ENCODE data around the gene BLOC1S4.

Gene BLOC1S4

GRCh38 chr4:6692379-6692778 is 23.6 kb upstream of the BLOC1S4 start:
- DNase-seq (ENCODE audit: low read depth, low spot score) = no peak

DNA sequence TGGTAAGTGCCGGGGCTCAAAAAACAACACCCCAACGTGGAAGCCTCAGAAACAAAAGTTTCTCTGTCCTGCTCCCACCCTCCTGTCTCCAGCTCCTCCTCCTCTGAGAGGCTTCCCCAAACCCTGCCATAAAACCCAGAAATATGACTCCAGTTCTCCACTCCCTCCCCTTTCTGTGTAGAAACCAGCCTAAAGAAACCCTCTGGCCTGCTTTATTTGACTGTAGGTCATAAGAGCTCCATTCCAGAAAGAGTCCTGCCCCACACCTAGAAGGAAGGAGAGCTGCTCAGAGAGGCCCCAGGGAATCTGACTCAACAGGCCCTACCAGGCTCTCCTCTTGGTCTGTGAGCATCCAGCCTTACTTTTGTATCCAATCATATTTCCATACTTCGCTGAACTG is 23.2 kb upstream of the BLOC1S4 start:
- no peak for DNase-seq (ENCODE audit: low read depth, low spot score)

GRCh38 chr4:6693231-6694176 is 22.5 kb upstream of the BLOC1S4 start, which contains the start of gene S100P:
Gene S100P (plus strand): TSS chr4:6693878. CDS start chr4:6693933, 55 bp downstream.
- DNase-seq (ENCODE audit: low read depth, low spot score) = no peak

DNA sequence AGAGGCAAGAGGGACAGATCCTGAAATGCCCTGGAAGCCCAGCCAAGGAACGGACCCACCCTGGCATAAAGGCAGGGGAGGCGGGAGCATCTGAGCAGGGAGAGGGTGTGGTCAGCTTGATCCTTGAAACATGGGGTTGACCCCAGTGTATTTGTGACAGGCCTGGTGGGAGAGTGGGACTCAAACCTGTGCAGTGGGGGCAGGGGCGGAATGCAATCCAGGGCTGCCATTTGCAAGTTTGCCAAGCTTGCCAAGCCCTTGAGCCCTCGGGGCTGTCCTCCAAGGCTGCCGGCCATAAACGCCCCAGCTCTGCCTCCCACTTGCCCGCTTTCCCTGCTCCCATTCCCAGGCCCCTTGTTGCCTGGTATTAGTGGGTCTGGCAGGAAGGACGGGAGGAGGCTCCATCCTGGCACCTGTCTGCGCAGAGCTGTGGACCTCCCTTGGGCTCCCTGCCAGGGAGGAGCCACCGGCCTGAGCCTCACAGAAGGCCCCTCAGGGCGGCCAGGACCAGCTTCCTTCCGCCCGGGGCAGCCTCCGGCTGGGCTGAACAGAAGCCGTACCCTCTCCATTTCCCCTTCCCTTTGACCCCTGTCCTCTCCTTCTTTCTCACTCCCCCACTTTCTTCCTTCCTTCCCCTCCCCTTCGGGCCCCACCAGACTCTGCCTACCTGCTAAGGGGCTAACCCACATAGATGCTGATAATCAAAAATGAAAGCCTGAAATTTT is 21.6 kb upstream of the BLOC1S4 start:
- no peak for DNase-seq (ENCODE audit: low read depth, low spot score)

DNA sequence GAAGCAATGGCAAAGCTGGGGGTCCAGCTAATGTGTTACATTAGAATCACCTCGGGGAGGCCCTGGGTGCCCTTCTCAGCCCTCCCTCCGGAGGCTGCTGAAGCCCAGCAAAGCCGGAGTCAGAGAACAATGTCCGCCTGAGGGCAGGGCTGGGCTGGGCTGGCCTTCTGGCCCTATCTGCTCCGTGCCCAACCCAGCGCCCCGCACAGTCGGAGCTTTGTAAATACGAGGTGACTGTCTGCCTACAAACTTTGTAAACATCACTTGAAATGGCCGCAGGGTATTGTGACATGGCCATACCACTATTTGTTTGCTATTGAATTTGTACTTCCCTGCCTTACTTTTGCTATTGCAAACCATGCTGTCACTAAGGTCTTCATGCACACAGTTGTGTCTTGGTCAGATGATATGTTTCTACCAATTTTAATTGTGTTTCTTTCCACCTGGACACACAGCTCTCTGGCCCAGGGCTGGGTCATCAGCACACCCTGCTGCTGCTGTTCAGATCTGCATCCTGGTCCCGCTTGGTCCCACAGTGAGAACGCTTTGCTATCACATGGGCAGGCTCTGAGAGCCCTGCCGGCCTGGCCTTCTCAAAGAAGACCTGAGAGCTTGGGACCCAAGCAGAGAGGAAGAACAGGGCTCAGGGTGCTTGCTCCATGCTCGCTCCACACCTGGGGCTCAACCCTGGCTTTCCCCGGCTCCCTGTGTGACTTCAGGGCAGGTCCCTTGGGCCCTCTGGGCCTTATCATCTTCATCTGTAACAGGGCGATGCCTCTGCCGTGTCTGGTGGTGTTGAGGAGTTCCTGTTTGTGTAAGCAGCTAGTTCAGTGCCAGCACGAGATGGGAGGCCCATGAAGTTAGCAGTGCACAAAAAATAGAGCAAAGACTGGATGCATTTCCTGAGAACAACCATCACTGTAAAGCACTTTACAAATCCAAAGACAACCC is 20.0 kb upstream of the BLOC1S4 start:
- DNase-seq (ENCODE audit: low read depth, low spot score) = no peak

DNA sequence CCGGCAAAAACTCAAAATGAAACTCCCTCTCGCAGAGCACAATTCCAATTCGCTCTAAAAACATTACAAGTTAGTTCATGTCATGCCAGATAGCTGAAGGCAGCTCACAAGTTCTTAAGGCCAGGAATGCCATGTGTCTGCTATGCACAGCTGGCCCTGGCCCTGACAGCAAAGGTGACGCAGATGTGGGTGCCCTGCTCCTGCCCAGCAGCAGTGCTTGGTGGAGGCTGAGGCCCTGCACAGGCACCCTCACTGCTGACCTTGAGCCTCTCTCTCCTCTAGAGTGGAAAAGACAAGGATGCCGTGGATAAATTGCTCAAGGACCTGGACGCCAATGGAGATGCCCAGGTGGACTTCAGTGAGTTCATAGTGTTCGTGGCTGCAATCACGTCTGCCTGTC is 19.4 kb upstream of the BLOC1S4 start:
- no peak for DNase-seq (ENCODE audit: low read depth, low spot score)

- DNase-seq (ENCODE audit: low read depth, low spot score) = no peak
Measured at GRCh38 chr4:6697131-6697530, 18.8 kb upstream of the BLOC1S4 start.

DNA sequence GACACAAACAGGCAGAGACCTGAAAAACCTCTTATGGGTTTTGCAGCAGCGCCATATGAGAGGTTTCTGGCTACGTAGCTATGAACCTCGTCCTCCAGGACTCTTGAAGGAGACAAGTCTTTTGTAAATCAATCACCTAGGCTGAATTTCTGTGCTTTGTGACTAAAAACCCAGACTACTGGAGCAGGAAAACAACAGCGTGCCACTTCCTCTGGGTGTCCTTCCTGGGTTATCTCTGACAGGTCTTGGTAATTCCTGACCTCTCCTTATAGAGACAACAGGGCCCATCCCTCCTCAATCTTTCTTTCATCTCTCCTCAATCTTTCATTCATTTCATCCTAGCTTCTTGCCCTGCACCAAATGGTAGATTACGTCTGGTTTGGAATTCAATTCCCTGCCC is 16.6 kb upstream of the BLOC1S4 start:
- no peak for DNase-seq (ENCODE audit: low read depth, low spot score)

GRCh38 chr4:6699903-6700302 is 16.1 kb upstream of the BLOC1S4 start:
- no peak for DNase-seq (ENCODE audit: low read depth, low spot score)

DNA sequence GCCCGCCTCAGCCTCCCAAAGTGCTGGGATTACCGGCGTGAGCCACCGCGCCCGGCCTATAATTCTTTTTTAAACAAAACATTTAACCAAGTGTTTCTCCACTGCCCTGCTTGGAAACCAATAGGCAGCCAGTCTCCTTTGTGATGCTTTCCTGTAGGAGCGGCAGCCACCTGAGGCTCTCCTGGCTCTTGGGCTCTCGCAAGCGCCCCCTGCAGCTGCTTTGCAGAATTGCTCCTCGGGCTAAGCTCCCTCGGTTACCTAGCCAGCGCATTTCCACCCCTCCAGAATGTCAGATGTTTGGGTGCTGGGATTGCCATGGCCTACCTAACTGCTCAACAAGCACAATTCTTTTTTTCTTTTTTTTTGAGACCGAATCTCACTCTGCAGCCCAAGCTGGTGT is 14.6 kb upstream of the BLOC1S4 start:
- no peak for DNase-seq (ENCODE audit: low read depth, low spot score)

DNA sequence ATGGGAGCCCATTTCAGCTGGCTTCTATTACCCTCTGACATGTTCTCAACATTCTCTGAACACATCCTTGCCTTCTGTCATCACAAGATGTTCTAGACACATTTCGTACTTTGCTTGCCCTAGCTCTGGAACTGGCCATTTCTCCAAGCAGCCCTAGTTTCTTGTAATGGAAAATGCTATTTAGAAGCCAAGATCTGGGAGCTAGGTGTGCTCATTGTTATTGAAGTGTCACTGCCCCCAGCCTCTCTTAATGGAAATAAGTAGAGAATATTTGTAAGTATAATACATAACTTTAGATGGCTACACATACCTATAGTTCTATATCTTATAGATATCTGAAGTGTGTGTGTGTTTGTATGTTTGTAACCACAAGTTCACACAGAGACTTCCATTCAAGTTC is 13.2 kb upstream of the BLOC1S4 start:
- DNase-seq (ENCODE audit: low read depth, low spot score) = no peak

DNA sequence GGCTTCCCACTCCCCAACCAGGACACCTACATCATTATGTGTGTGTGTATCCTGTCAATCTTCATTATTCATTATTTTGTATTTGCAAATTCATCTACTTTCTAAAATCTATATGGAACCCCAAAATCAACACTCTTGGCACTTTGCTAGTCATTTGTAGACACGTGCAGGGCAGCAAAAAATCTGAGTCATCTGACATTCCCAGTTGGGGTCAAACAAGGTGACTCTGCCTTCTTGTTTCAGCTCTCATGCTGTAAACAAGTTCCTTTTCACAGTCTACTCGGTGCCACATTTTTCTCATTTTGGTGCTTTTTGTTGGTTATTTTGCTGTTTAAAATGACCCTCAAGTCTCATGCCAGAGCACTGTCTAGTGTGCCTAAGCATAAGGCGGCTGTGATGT is 12.2 kb upstream of the BLOC1S4 start:
- no peak for DNase-seq (ENCODE audit: low read depth, low spot score)

- DNase-seq (ENCODE audit: low read depth, low spot score) = peak; percentile 29
Measured at GRCh38 chr4:6705646-6706045, 10.3 kb upstream of the BLOC1S4 start.

DNA sequence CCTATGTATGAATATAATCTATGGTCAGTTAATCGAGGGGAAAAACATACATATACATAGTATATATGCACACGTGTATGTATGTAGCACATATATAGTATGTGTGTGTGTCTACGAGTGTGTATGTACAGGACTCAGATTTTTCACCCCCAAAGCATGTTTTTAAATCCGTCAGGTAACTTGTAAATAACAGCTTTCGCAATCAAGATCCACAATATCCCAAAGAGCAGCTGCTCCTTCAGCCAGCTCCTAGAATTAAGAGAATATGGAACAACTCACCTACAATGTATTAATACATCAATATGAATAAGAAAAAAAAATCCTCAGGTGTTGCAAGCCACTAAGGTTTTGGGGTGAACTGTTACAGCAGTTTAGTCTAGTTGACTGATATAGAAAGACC is 9.8 kb upstream of the BLOC1S4 start:
- DNase-seq (ENCODE audit: low read depth, low spot score) = no peak

GRCh38 chr4:6709230-6710114 is 6.5 kb upstream of the BLOC1S4 start, which contains the start of gene MRFAP1L1:
Gene MRFAP1L1 (minus strand): TSS chr4:6709865. CDS start chr4:6709629, 236 bp downstream.
- DNase-seq (ENCODE audit: low read depth, low spot score) = peak; percentile 98

DNA sequence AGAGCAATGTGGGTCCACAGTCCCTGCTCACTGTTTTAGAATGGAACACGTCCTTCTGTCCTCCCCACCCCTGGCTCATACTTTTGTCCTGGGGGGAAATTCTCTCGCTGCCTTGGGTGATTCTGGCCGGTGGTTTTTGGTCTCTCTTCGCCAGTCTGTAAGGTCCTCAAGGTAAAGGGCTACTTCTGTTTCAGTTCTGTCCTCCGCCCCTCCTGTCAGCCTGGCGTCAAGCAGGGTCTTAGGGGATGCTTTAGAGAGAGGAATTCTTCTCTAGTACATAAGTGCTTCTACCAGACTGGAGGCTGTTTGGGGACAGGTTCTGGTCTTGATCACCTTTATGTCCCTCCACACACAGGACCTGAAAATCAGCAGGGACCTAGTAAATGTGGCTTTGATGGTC is 5.7 kb upstream of the BLOC1S4 start:
- DNase-seq (ENCODE audit: low read depth, low spot score) = no peak

DNA sequence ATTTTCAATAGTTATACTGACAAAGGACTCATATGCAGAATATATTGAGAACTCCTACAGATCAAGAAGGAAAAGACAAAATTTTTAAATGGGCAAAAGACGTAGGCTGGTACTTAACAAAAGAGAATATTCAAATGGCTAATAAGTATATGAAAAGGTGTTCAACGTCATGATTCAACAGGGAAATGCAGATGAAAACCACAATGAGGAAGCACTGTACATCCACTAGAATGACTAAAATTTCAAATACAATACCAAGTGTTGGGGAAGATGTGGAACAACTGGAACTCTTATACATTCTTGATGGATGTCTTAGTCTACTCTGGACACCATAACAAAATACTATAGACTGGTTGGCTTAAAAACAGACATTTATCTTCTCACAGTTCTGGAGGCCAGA is 5.0 kb upstream of the BLOC1S4 start:
- DNase-seq (ENCODE audit: low read depth, low spot score) = no peak

DNA sequence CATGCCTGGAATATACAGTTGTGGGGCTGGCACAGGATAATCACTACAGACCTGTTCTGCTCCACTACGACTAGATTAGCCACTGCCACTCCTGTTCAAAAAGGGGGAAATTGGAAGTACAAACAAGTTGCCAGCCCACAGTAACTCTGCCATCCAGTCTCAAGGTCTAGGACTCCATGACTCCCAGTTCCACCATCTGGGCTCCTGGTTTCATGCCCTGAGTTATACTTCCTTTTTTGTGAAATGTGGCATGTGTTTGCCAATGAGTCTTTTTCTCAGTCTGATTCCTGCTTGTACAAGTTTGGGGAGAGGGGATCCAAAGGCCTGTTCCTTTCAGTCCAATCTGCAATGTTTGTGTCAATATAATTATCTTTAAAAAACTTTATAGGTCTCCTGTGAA is 1.0 kb upstream of the BLOC1S4 start:
- DNase-seq (ENCODE audit: low read depth, low spot score) = no peak

DNA sequence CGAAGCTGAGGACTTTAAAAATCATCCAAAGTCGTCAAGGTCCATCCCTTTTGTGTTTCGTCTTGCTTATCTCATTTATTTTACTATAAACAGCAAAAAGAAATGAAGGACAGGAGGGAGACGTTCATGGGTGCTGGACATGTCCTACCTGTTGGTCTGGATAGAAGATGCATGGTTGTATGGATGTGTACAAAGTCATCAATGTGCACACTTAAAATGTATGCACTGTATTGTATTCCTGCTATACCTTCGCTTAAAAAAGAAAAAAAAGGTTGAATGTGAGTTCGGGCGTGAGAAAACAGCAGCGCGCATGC is 313 bp upstream of the BLOC1S4 start:
- DNase-seq (ENCODE audit: low read depth, low spot score) = no peak

GRCh38 chr4:6716958-6717655 is 1.1 kb downstream of the BLOC1S4 start:
- no peak for DNase-seq (ENCODE audit: low read depth, low spot score)
